ENCODE results near the gene LRRC49. TPM values are rescaled to one million over a fixed set of nuclear protein-coding genes. Genes with fewer than 3 reads are reported as not detected.

Gene LRRC49
- total and polyA plus RNA-seq, 12 donors = 4.4 to 14.9 (median 8.4) TPM

DNA sequence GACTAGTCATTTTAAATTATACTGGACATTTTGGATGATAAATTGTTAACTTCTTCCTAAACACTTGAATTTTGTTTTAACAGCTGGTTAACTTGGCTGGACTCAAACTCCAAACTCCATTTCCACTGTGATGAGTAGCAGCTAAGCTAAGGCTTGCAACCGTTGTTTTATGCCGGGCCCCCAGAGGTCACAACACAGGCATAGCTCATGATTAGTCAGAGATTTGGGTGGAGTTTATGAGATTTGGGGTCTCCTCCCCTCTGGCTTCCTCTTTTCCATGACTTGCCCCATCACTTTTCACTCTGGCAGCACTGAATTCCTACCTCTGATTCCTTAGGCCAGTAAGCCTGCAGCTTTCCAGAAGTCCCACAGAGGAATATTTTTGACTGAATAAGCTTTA lies 13.2 kb upstream of the LRRC49 start:
- Histone ChIP-seq H3K36me3 (replicated peaks in 1 of 2) (no peaks in the 10 kb centered on the region), H3K27me3 (no peaks in the 10 kb centered on the region), H3K4me1 (replicated peaks in 1 of 2) (no peaks in the 10 kb centered on the region), H3K9me3 (replicated peaks in 1 of 3) (no peaks in the 10 kb centered on the region), H3K27ac (no peak overlapping the region), H3K4me3 (no peak overlapping the region)
- 76 to 81% (median 79%) methylated on average over 2 of the region's 2 CpGs for WGBS, 4 donors
- no peak for DNase-seq
- intact Hi-C loops (cut with DNase I) = no loop called here
- TF ChIP-seq CTCF (IDR thresholded peaks at IDR 0.05) = no peak
- no peak for TF ChIP-seq POLR2A (IDR thresholded peaks at IDR 0.05)

DNA sequence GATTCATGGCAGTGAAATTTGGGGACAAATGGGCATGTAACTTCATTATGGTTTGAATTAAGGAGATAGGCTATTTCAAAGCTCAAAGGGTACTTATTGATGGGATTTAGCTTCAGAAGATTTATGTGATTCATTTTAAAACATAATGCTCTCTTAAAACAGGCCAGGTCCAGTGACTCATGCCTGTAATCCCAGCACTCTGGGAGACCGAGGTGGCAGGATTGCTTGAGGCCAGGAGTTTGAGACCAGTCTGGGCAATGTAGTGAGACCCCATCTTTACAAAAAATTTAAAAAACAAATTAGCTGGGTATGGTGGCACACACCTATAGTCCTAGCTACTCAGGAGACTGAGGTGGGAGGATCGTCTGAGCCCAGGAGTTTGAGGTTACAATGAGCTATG lies 11.8 kb upstream of the LRRC49 start:
- H3K27me3 ChIP-seq = no peaks in the 10 kb centered on the region
- H3K9me3 ChIP-seq (replicated peaks in 1 of 3) = no peaks in the 10 kb centered on the region
- no peak overlapping the region for H3K4me3 ChIP-seq
- H3K4me1 ChIP-seq (replicated peaks in 1 of 2) = no peaks in the 10 kb centered on the region
- intact Hi-C loops (cut with DNase I) = no loop called here
- H3K27ac ChIP-seq = no peak overlapping the region
- no peaks in the 10 kb centered on the region for H3K36me3 ChIP-seq (replicated peaks in 1 of 2)
- no peak for DNase-seq
- WGBS, 4 donors = 77 to 94% (median 91%) methylated on average over 2 of the region's 2 CpGs
- TF ChIP-seq POLR2A (IDR thresholded peaks at IDR 0.05) (no peak), CTCF (IDR thresholded peaks at IDR 0.05) (no peak)

DNA sequence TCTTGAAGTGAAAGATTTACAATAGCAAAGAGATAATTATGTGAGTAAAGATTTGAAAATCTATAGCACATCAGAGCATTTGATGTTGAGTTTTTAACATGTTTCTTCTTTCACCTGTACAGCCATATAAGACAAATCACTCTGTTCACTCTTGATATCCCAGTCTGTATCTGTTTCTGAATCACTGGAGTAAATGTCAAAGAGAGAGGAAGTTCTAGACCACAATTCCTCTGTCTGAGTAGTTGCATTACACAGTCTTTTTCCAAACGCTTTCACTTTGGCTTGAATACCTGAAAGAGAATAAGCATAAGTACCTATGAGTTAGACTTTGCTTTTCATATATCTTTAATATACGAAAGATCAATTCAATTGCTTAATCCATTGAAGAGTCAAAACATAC lies 10.3 kb upstream of the LRRC49 start:
- no peak overlapping the region for H3K27ac ChIP-seq
- no peak overlapping the region for H3K4me3 ChIP-seq
- no peaks in the 10 kb centered on the region for H3K4me1 ChIP-seq (replicated peaks in 1 of 2)
- no peaks in the 10 kb centered on the region for H3K9me3 ChIP-seq (replicated peaks in 1 of 3)
- TF ChIP-seq POLR2A (IDR thresholded peaks at IDR 0.05) = no peak
- no peak for TF ChIP-seq CTCF (IDR thresholded peaks at IDR 0.05)
- 80 to 93% (median 83%) methylated on average over 2 of the region's 2 CpGs for WGBS, 4 donors
- DNase-seq = no peak
- no peaks in the 10 kb centered on the region for H3K27me3 ChIP-seq
- H3K36me3 ChIP-seq (replicated peaks in 1 of 2) = no peaks in the 10 kb centered on the region
- intact Hi-C loops (cut with DNase I) = no loop called here

- no peaks in the 10 kb centered on the region for H3K36me3 ChIP-seq (replicated peaks in 1 of 2)
- no peaks in the 10 kb centered on the region for H3K27me3 ChIP-seq
- peak overlapping the region in 3 of 5 donors; percentile 68 to 81 (median 78) for H3K27ac ChIP-seq
- intact Hi-C loops (cut with DNase I) = no loop called here
- WGBS, 4 donors = 3 to 6% (median 6%) methylated on average over 10 of the region's 10 CpGs
- peaks cover 4 to 6% of the 10 kb centered on the region in 2 donors for H3K4me1 ChIP-seq (replicated peaks in 1 of 2)
- H3K9me3 ChIP-seq (replicated peaks in 1 of 3) = no peaks in the 10 kb centered on the region
- peak overlapping the region in 3 of 4 donors; percentile 75 to 80 (median 79) for H3K4me3 ChIP-seq
- TF ChIP-seq CTCF (IDR thresholded peaks at IDR 0.05) (peak in 5 of 6 experiments; percentile 14 to 54 (median 42)), POLR2A (IDR thresholded peaks at IDR 0.05) (no peak)
- peak in 4 of 7 donors; percentile 29 to 43 (median 41) for DNase-seq
Observed at GRCh38 chr15:70892912-70893560, 410 bp downstream of the LRRC49 start.

All from adrenal gland (tissue), 12 donors.